ENCODE results near the gene PLCB4.

The PLCB4 gene

DNA sequence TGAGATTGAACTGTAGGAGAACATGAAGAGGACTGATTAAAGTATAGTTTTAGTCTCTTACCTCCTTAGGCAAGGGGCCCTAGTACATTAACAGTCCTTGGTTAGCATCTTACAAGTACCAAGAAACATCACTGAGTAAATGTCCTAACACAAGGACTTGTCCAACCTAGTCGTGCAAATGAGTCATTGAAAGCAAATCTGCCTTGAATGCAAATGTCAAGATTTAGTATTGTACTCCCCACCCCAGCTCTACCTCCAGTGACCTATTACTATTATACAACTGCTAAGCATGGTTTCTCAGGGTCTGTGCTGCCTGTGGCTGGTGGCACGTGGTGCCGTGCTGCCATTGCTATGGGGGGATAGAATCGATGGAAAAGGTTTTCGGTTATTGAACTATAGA is 138.4 kb downstream of the PLCB4 start:
- Histone ChIP-seq H3K9me3 (no peaks in the 10 kb centered on the region), H3K27me3 (no peaks in the 10 kb centered on the region), H3K36me3 (no peaks in the 10 kb centered on the region), H3K27ac (no peak overlapping the region), H3K4me3 (no peak overlapping the region), H3K4me1 (peaks cover 0 to 11% (median 0%) of the 10 kb centered on the region in 4 donors)
- intact Hi-C loops (cut with DNase I; ENCODE audit: low total_unique reads): no loop called here
- TF ChIP-seq CTCF (IDR thresholded peaks at IDR 0.05): no peak
- no peak for DNase-seq

DNA sequence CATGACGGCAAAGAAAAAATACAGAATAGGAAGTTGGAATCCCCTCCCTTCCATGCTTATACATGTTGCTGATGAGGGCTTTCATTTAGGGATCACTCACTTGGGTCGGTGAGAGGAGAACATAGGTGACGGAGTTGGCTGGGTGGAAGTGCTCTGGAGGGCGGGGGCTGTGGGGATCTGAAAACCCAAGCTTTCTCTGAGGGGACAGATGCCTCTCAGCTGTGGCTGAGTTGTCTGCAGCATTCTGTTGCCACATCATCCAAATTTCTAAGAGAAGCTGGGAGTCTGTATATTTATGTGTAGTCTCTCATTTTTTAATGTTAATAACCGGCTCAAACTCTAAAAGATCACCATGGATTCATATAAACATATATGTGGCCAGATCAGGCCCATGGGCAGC is 141.5 kb downstream of the PLCB4 start:
- Histone ChIP-seq H3K4me1 (no peaks in the 10 kb centered on the region), H3K27ac (no peak overlapping the region), H3K4me3 (no peak overlapping the region), H3K9me3 (no peaks in the 10 kb centered on the region), H3K27me3 (no peaks in the 10 kb centered on the region), H3K36me3 (no peaks in the 10 kb centered on the region)
- no peak for TF ChIP-seq CTCF (IDR thresholded peaks at IDR 0.05)
- no peak for DNase-seq
- intact Hi-C loops (cut with DNase I; ENCODE audit: low total_unique reads): no loop called here

- Histone ChIP-seq H3K36me3 (no peaks in the 10 kb centered on the region), H3K9me3 (no peaks in the 10 kb centered on the region), H3K4me3 (no peak overlapping the region), H3K27me3 (no peaks in the 10 kb centered on the region), H3K27ac (no peak overlapping the region), H3K4me1 (no peaks in the 10 kb centered on the region)
- intact Hi-C loops (cut with DNase I; ENCODE audit: low total_unique reads): no loop called here
- no peak for TF ChIP-seq CTCF (IDR thresholded peaks at IDR 0.05)
- DNase-seq: no peak
Observed at GRCh38 chr20:9211016-9211760, 142.3 kb downstream of the PLCB4 start.

DNA sequence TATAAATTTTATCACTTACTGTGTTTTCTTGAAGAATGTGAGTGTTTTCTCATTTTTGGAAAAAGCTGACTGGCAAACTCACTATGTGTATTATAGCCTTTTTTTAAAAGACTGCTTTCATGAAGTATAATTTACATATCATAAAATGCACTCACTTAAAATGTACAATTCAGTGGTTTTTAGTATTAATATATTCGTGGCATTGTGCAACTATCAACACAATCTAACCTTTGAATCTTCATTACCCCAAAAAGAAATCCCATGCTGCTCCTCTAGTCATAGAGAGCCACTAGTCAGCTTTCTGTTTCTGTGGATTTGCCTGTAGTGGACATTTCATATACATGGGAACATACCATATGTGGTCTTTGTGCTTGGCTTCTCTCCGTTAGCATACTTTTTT is 143.8 kb downstream of the PLCB4 start:
- H3K4me1 ChIP-seq: peaks cover 0 to under 1% (median 0%) of the 10 kb centered on the region in 4 donors
- no peak overlapping the region for H3K4me3 ChIP-seq
- no peaks in the 10 kb centered on the region for H3K36me3 ChIP-seq
- intact Hi-C loops (cut with DNase I; ENCODE audit: low total_unique reads): no loop called here
- H3K27me3 ChIP-seq: no peaks in the 10 kb centered on the region
- no peak overlapping the region for H3K27ac ChIP-seq
- no peak for TF ChIP-seq CTCF (IDR thresholded peaks at IDR 0.05)
- H3K9me3 ChIP-seq: no peaks in the 10 kb centered on the region
- DNase-seq: no peak

DNA sequence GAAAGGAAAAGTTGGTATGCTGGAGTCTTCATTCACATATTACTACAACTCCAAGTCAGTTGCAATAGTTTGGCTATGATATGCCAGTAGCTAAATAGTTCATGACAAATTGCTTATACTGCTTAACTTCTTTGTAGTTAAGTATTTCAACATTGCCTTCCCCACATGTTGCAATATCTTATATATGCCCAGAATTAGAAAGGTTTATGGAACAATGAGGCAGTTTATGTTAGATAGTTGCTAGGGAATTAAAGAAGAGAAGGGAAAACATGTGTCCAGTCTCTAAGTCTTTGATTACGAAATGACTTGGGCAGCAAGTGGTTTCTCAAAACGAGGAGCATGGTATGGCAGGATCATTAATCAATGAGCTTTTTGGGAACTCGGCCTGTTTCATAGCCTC is 145.8 kb downstream of the PLCB4 start:
- intact Hi-C loops (cut with DNase I; ENCODE audit: low total_unique reads): no loop called here
- no peak overlapping the region for H3K4me3 ChIP-seq
- DNase-seq: no peak
- H3K9me3 ChIP-seq: no peaks in the 10 kb centered on the region
- H3K4me1 ChIP-seq: peaks cover 0 to 18% (median 10%) of the 10 kb centered on the region in 4 donors
- H3K36me3 ChIP-seq: no peaks in the 10 kb centered on the region
- H3K27me3 ChIP-seq: no peaks in the 10 kb centered on the region
- TF ChIP-seq CTCF (IDR thresholded peaks at IDR 0.05): no peak
- no peak overlapping the region for H3K27ac ChIP-seq
